ELR (cell line): Measurements from ENCODE around the gene ABL2.
"Not testable (repeated sequence)": the region's sequence is repeated elsewhere in the genome, so short reads cannot be mapped to it uniquely, and the experiment has no call there.

Experiments used
- DNase-seq: peaks from one replicate; pipeline ENCODE4 v3.0.0-alpha.2; 2015; ENCODE audit warnings: low read depth

Gene ABL2

DNA sequence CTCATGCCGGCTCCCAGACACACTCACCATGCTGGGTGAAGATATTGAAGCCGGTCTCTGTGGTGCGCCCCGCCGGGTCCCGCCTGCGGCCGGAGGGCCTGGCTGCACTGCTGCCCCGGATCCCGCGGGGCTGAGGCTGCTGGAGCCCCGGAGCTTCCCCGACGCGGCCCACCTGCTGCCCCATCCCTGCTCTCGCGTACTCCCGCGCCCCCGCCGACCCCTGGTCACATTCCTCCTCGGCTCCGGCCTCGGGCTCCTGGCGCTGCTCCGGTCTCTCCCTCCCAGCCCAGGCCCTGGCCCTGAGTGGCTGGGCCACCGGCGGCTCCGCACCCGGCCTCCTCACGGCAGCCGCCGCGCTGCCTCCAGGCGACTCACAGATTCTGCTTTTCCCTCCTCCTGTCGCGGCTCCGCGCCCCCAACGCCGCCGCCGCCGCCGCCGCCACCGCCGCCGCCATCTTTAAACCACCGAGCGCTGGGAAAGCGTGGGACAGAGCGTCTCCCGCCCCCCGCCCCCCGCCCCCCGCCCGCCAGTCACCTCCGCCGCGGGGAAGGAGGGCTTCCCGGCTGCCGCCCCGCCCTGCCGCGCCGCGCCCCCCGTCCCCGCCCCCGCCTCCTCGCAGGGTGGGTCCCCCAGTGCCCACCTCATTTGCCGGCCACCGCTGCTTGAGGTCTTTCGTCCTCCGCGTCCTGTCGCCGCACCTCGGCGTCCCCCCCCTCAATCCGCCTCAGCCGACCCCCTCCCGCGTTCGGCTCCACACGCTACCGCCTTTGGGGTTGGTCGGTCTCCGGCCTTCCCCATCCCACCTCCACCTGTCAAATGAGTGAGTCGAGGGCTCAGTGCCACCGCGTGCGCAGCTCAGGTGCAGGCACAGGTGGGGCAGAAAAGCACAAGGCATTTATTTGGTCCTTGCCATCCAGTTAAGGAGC, at the start of gene ABL2:
ABL2 (minus strand) TSS at position 464 of the 927 bp plus-strand sequence; CDS start at position 184, 280 bp downstream.
- peak; percentile 66 for DNase-seq

GRCh38 chr1:179278920-179279319, 49.4 kb upstream of the ABL2 start:
- no peak for DNase-seq

- DNase-seq, result not testable (repeated sequence)
These were observed 44.9 kb upstream of the ABL2 start for GRCh38 chr1:179274424-179274823.

GRCh38 chr1:179269071-179269470, 39.6 kb upstream of the ABL2 start:
- no peak for DNase-seq

- DNase-seq, result no peak
These were observed 35.0 kb upstream of the ABL2 start for GRCh38 chr1:179264507-179264906.

DNA sequence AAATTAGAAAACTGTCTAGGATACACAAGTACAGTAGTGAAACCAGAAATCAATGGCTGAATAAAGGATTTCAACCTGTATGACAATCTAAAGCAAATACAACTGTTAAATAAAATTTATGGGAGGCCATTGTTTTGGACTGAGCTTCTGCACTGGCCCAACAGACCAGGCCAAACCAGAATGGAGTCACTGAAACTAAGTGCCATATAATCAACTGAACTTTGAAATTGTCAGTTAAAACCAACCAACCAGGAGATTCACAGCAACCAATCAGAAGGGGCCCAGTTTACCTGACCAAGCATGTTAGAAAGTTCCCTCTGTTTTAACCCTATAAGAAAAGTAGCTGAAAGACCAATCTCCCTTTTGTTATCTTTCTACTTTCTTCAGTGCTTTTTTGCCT, 33.6 kb upstream of the ABL2 start:
- DNase-seq, result no peak

GRCh38 chr1:179262183-179262582, 32.7 kb upstream of the ABL2 start:
- no peak for DNase-seq

DNA sequence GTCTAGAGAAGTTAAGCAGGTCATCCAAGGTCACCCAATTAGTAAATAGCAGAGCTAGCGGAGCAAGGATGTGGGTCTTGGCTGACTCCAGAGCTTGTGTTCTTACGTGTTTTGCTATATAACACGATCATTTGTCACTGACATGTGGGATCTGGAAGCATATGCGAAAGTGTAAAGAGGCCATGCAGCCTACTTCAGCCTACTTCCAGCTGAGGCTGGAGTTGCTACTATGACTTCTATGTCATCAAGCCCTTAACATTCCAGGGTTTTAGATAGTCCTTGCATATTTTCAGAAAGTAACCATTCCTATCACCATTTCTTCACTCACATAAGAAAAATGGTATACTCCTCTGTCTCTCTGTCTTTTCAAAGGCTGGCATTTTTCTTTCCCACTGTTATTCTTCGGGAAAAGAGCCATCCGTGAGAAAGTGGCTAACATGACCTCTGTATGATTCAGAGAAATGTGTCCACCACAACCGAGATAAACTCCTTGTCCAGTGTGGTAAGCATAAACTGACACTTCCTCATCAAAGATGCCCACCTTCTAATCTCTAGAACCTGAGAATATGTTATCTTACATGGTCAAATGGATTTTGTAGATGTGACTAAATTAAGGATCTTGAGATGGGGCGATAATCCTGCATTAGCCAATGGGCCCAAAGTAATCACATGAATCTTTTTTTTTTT, 24.0 kb upstream of the ABL2 start:
- DNase-seq, result peak; percentile 24

DNA sequence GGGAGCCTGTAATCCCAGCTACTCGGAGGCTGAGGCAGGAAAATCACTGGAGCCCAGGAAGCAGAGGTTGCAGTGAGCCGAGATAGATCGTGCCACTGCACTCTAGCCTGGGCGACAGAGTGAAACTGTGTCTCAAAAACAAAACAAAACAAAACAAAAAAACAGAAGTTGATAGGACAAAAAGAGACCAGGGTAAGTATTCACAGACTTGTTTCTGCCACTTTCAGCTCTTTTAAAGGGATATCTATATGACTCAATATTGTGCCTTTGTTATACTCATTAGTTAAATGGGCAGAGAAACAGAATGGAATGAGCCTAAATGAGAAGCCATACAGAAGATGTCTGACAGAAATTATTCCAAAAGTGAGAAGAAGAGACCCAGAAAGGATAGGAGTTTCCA, 23.1 kb upstream of the ABL2 start:
- no peak for DNase-seq

DNA sequence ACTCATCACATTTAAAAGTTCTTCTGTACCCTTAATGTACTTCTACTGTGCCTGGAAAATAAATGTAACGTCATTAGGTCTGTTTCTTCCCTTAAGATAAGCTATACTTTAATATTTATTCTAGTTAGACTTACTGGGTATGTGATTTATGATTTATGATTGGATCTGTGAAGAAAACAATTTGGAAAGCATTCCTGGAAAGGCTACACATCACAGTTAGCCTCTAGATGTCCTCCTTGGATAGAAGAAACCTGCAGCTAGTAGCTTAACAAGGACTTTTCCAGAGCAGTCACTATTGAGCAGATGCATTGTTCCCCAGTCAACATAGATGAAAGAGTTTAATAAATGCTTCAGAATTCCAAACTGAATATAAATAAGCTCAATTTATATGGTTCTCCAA, 22.2 kb upstream of the ABL2 start:
- DNase-seq, result peak; percentile 60

DNA sequence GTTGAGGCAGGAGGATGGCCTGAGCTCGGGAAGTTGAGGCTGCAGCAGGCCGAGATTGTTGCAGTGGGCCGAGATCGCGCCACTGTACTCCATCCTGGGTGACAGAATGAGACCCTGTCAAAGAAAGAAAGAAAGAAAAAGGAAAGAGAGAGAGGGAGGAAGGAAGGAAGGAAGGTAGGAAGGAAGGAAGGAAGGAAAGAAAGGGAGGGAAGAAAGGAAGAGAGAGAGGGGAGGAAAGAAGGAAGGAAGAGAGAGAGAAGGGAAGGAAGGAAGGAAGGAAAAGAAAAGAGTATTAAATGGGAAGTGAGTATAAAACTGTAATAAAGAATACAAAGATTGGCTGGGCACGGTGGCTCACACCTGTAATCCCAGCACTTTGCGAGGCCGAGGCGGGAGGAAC, 18.4 kb upstream of the ABL2 start:
- no peak for DNase-seq

DNA sequence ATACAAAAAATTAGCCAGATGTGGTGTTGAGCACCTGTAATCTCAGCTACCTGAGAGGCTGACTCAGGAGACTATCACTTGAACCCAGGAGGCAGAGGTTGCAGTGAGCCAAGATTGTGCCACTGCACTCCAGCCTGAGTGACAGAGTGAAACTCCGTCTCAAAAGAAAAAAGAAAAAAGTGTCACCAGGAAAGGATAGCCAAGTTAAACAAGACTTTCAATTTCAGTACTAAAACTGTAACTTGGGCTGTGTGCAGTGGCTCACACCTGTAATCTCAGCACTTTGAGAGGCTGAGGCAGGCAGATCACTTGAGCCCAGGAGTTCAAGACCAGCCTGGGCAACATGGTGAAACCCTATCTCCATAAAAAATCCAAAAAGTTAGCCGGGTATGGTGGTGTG, 15.9 kb upstream of the ABL2 start:
- DNase-seq, result not testable (repeated sequence)

- DNase-seq, result no peak
These were observed 12.1 kb upstream of the ABL2 start for GRCh38 chr1:179241530-179242097.

DNA sequence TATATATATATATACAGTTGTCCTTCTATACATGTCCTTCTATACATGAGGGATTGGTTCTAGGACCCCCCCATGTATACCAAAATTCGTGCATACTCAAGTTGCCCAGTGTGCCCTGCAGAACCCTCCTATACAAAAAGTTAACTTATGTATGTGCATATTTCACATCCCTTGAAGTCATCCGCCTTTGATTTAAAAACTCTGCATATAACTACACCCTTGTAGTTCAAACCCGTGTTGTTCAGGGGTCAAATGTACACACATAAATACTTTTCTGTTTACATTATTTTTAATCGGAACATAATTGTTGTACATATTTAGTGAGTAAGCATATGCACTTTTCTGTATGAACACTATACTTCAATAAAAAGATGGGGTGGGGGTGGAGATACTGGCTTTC, 7.7 kb upstream of the ABL2 start:
- no peak for DNase-seq

DNA sequence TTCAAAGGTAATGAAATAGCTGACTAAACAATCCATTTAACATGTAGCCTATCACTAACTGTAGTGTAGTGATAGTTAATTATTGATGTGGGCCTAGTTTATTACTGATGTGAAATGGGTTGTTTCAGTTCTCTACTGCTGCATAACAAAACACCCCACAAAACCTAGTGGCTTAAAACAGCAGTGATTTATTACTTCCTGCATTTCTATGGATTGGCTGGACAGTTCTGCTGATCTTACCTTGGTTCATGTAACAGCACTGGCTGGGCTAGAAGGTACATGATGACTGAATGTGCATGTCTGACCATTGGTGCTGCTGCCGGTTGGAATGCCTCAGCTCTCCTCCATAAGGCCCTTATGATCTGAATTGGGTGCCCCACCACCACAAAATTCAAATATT, 5.4 kb upstream of the ABL2 start:
- no peak for DNase-seq

- peak; percentile 88 for DNase-seq
These were observed 2.4 kb upstream of the ABL2 start for GRCh38 chr1:179231923-179232322.

GRCh38 chr1:179230721-179231120, 1.2 kb upstream of the ABL2 start:
- DNase-seq, result no peak

DNA sequence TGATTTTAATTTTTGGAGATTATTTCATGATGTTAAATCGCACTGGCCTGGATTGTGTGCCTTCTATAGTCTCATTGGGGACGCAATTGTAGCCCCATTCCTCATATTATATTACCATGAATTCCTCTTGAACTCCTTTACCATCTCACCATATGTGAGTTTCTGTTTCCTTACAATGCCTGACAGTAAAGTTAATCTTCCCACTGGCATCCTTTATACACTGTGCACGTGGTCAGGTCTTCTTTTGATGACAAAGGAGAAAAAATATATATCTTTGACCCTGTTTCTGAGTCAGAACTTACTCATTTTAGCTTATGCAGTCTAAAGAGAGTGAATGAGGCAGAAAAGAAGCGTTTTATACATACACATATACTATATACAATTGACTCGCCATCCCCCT, 774 bp upstream of the ABL2 start:
- DNase-seq, result peak; percentile 95

DNA sequence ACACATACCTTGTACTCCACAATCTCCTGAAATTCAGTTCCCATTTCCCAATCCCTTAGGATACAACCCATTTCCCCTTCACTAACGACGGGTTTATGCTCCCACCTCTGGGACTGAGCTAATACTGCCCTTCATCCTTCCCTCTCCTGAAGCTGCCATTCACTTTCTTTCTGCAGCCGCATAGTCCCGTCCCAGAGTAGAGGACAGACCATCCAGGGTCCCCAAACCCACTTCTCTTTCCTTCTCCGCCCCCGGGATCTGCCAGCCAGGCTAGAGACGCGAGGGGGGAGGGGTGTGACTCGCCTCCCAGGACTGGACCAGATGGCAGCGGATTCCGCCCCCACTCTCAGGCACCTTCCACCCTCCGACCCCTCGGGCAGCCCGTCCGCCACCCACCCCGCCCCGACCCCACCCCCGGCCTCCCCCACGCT, 679 bp downstream of the ABL2 start:
- DNase-seq, result peak; percentile 62

- DNase-seq, result no peak
These were observed 2.7 kb downstream of the ABL2 start for GRCh38 chr1:179226738-179227137.

GRCh38 chr1:179224466-179224865, 5.0 kb downstream of the ABL2 start:
- DNase-seq, result not testable (repeated sequence)

GRCh38 chr1:179221121-179221520, 8.4 kb downstream of the ABL2 start:
- not testable (repeated sequence) for DNase-seq

GRCh38 chr1:179217943-179218507, 11.5 kb downstream of the ABL2 start:
- DNase-seq, result peak; percentile 23
